Activated naive CD8-positive, alpha-beta T cell treated with anti-CD3 and anti-CD28 coated beads, Interleukin-2, amount 50 U/mL, for 24 hours (primary cell): ENCODE measurements around the gene CORO6.

Experiments used
- ATAC-seq: fragments of 150-1000 bp; cut with Tn5 transposase; one replicate; pipeline ENCODE4 v1.10.0; 2021
- DNase-seq: peaks from one replicate; pipeline ENCODE4 v3.0.0; 2021
- H3K27ac Mint-ChIP-seq: one replicate; pipeline ENCODE4 v1.8.0; 2021; ENCODE audit warnings: mild to moderate bottlenecking, mixed read lengths
- H3K27me3 Mint-ChIP-seq: one replicate; pipeline ENCODE4 v1.8.0; 2021; ENCODE audit warnings: mixed read lengths
- H3K36me3 Mint-ChIP-seq: one replicate; pipeline ENCODE4 v1.8.0; 2021; ENCODE audit warnings: low read depth, mixed read lengths
- H3K4me1 Mint-ChIP-seq: one replicate; pipeline ENCODE4 v1.8.0; 2021; ENCODE audit warnings: mixed read lengths
- H3K4me3 Mint-ChIP-seq: one replicate; pipeline ENCODE4 v1.8.0; 2021; ENCODE audit warnings: mild to moderate bottlenecking, moderate library complexity, mixed read lengths
- H3K9me3 Mint-ChIP-seq: one replicate; pipeline ENCODE4 v1.8.0; 2021; ENCODE audit warnings: mixed read lengths

The CORO6 gene

GRCh38 chr17:29593591-29594518, 28.9 kb downstream of the CORO6 start:
- Mint-ChIP-seq H3K27me3 (no peaks in the 10 kb centered on the region), H3K9me3 (no peaks in the 10 kb centered on the region), H3K36me3 (no peaks in the 10 kb centered on the region), H3K4me3 (peak overlapping the region; percentile 77), H3K27ac (no peak overlapping the region), H3K4me1 (peaks cover 38% of the 10 kb centered on the region)
- ATAC-seq, result no peak
- DNase-seq, result peak; percentile 37

- H3K4me1 Mint-ChIP-seq, result peaks cover 41% of the 10 kb centered on the region
- H3K27ac Mint-ChIP-seq, result peak within 1 kb of the TSS; percentile 59
- peak within 1 kb of the TSS; percentile 77 for H3K4me3 Mint-ChIP-seq
- peaks cover 2% of the 10 kb centered on the region for H3K36me3 Mint-ChIP-seq
- no peak for ATAC-seq
- H3K9me3 Mint-ChIP-seq, result no peaks in the 10 kb centered on the region
- no peaks in the 10 kb centered on the region for H3K27me3 Mint-ChIP-seq
- peak; percentile 61 for DNase-seq
These were observed 29.7 kb downstream of the CORO6 start, which contains the start of gene ANKRD13B for GRCh38 chr17:29592850-29593551. ANKRD13B (plus strand) TSS chr17:29593132; CDS start chr17:29593622, 490 bp downstream.

GRCh38 chr17:29591737-29592608, 30.7 kb downstream of the CORO6 start:
- DNase-seq (peak; percentile 92), ATAC-seq (peak; percentile 42)
- Mint-ChIP-seq H3K9me3 (no peaks in the 10 kb centered on the region), H3K4me1 (peaks cover 51% of the 10 kb centered on the region), H3K36me3 (peaks cover 2% of the 10 kb centered on the region), H3K27me3 (no peaks in the 10 kb centered on the region), H3K4me3 (peak overlapping the region; percentile 71), H3K27ac (peak overlapping the region; percentile 59)

- peaks cover 2% of the 10 kb centered on the region for H3K36me3 Mint-ChIP-seq
- no peaks in the 10 kb centered on the region for H3K9me3 Mint-ChIP-seq
- DNase-seq (peak; percentile 62), ATAC-seq (peak; percentile 5)
- peak overlapping the region; percentile 71 for H3K4me3 Mint-ChIP-seq
- H3K27ac Mint-ChIP-seq, result peak overlapping the region; percentile 89
- peaks cover 59% of the 10 kb centered on the region for H3K4me1 Mint-ChIP-seq
- no peaks in the 10 kb centered on the region for H3K27me3 Mint-ChIP-seq
These were observed 31.5 kb downstream of the CORO6 start for GRCh38 chr17:29591146-29591736.

GRCh38 chr17:29590411-29591145, 32.1 kb downstream of the CORO6 start:
- DNase-seq, result peak; percentile 27
- no peaks in the 10 kb centered on the region for H3K27me3 Mint-ChIP-seq
- no peak for ATAC-seq
- peaks cover 65% of the 10 kb centered on the region for H3K4me1 Mint-ChIP-seq
- peak overlapping the region; percentile 89 for H3K27ac Mint-ChIP-seq
- H3K4me3 Mint-ChIP-seq, result peak overlapping the region; percentile 86
- H3K9me3 Mint-ChIP-seq, result no peaks in the 10 kb centered on the region
- H3K36me3 Mint-ChIP-seq, result peaks cover 2% of the 10 kb centered on the region

GRCh38 chr17:29589524-29590410, 32.9 kb downstream of the CORO6 start, which contains the start of gene GIT1:
GIT1 (minus strand) TSS chr17:29589648; CDS start chr17:29589378, 270 bp downstream.
- Mint-ChIP-seq H3K27ac (peak within 1 kb of the TSS; percentile 89), H3K27me3 (no peaks in the 10 kb centered on the region), H3K4me1 (peaks cover 74% of the 10 kb centered on the region), H3K36me3 (peaks cover 2% of the 10 kb centered on the region), H3K9me3 (no peaks in the 10 kb centered on the region), H3K4me3 (peak within 1 kb of the TSS; percentile 93)
- ATAC-seq, result peak; percentile 58
- peak; percentile 83 for DNase-seq

- Mint-ChIP-seq H3K27me3 (no peaks in the 10 kb centered on the region), H3K4me3 (peak overlapping the region; percentile 93), H3K27ac (peak overlapping the region; percentile 85), H3K9me3 (no peaks in the 10 kb centered on the region), H3K36me3 (peaks cover 3% of the 10 kb centered on the region), H3K4me1 (peaks cover 77% of the 10 kb centered on the region)
- peak; percentile 3 for ATAC-seq
- peak; percentile 50 for DNase-seq
These were observed 33.9 kb downstream of the CORO6 start for GRCh38 chr17:29588562-29589411.

GRCh38 chr17:29588017-29588561, 34.6 kb downstream of the CORO6 start:
- H3K4me3 Mint-ChIP-seq, result peak overlapping the region; percentile 93
- no peaks in the 10 kb centered on the region for H3K27me3 Mint-ChIP-seq
- no peaks in the 10 kb centered on the region for H3K9me3 Mint-ChIP-seq
- peak overlapping the region; percentile 85 for H3K27ac Mint-ChIP-seq
- peaks cover 77% of the 10 kb centered on the region for H3K4me1 Mint-ChIP-seq
- peaks cover 7% of the 10 kb centered on the region for H3K36me3 Mint-ChIP-seq
- ATAC-seq (no peak), DNase-seq (no peak)

GRCh38 chr17:29587591-29587990, 35.1 kb downstream of the CORO6 start:
- Mint-ChIP-seq H3K9me3 (no peaks in the 10 kb centered on the region), H3K4me3 (peak overlapping the region; percentile 93), H3K4me1 (peaks cover 74% of the 10 kb centered on the region), H3K27ac (peak overlapping the region; percentile 85), H3K36me3 (peaks cover 12% of the 10 kb centered on the region), H3K27me3 (no peaks in the 10 kb centered on the region)
- ATAC-seq (no peak), DNase-seq (no peak)

- Mint-ChIP-seq H3K27ac (peak overlapping the region; percentile 85), H3K4me1 (peaks cover 67% of the 10 kb centered on the region), H3K4me3 (peak overlapping the region; percentile 93), H3K36me3 (peaks cover 19% of the 10 kb centered on the region), H3K9me3 (no peaks in the 10 kb centered on the region), H3K27me3 (no peaks in the 10 kb centered on the region)
- no peak for ATAC-seq
- DNase-seq, result no peak
These were observed 35.8 kb downstream of the CORO6 start for GRCh38 chr17:29586676-29587469.
